ENCODE measurements around the gene LIPT1.
"Not testable (repeated sequence)": the region's sequence is repeated elsewhere in the genome, so short reads cannot be mapped to it uniquely, and the experiment has no call there.

LIPT1 gene

DNA sequence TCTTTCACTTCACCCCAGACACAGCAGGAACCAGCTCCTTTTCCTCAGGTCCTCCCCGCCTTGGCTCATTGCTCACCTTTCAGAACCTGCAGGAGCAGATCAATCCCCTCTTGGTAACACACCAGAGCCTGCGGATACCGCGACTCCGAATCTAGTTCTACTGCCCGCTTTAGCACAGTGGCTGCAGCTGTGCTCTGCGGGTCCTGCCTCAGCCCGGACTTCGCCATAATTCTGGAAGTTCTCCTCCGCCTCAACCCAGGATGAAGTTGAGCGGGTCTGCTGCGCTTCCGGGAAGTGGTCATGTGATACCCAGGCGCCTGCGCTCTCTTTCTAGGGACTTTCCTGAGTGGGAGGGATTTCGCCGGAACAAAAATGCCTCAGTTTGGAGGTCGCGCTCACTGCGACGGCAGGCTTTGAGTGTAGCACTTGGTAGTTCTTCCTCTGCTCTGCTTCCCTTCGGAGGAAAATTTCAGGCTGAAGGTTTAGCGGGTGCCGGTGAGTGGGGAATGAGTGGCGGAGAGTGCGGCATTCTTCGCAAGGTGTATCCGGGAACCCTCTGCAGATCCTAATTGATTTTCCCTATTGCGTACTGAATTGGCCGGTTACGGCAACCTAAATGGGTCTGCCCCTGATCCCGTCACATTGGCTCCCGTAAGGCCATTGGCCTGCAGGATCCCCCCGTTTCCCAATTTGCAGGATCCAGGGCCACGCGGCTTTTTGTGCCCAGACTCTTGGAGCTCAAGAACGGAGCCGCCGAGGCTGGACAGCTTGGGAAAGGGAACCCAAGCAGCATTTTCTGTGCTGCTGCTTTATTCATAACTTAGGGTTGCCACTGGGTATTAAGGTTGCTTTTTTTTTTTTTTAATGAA, 26.2 kb downstream of the LIPT1 start, which contains the start of the genes MITD1 and MRPL30:
Gene MITD1, minus strand, starts transcription at position 304 of the 869 bp plus-strand sequence. Its CDS starts 77 bp downstream, at position 227.
Gene MRPL30, plus strand, starts transcription at position 430 of the 869 bp plus-strand sequence. CDS start 5,020 bp downstream, outside the sequence.
- DNase-seq = peak; percentile 88

DNA sequence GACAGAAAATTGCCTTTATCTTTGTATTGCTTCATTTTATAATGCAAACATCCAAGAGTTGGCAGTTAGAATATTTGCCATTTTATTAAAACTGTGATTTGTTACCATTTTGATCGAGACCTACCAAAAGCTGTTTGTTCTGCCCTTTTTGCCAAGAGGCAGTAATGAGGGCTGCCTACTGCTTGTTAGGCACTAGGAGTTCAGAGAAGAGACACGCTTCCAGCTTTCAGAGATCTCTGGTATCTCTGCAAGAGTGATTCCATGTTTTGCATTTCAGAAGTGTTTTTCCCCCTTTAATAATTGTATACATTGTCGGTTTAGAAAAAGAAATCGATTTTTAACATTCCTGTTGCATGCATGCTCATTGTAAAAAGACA, 26.8 kb downstream of the LIPT1 start:
- no peak for DNase-seq

DNA sequence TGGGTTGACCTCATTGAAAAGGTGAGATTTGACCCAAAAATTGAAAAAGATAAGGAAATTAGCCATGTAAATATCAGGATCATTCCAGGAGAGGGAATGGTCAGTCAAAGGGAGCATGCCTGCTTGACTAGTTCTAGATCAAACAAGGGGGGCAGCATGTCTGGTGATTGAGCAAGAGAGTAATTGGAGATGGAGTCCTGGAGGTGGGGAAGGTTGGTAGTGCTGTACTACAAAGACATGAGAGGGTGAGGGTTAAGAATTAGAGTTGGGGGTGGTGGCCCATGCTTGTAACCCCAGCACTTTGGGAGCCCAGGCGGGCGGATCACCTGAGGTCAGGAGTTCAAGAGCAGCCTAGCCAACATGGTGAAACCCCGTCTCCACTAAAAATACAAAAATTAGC, 28.3 kb downstream of the LIPT1 start:
- no peak for DNase-seq

DNA sequence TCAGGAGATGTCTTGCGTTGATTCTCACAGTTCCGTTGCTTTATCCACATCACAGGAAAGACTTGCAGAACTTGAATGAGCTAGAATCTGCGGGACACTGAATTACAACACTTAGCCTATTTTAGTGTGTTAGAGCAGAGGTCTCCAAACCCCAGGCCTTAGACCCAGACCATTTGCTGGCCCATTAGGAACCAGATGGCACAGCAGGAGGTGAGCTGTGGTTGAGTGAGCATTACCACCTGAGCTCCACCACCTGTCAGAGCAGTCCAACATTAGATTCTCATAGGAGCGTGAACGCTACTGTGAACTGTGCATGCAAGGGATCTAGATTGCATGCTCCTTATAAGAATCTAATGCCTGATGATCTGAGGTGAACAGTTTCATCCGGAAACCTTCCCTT, 30.0 kb downstream of the LIPT1 start:
- no peak for DNase-seq

DNA sequence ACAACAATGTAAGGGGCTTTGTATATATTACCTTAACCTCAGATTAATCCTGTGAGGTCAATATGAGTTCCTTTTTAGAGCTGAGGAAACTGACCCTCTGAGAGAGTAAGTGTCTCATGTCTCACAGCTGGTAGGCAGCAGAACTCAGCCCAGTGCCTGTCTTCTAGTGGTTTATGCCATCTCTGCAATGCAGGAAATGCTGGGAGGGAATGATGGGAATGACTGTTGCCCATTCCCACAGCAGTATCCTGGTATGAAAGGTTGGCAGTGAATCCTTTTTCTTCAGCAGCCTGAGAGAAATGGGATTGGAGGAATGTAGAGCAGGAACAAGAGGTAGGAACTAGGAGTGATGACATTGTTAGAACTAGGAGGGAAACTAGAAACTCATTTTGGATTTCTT, 32.2 kb downstream of the LIPT1 start:
- DNase-seq = peak; percentile 28

DNA sequence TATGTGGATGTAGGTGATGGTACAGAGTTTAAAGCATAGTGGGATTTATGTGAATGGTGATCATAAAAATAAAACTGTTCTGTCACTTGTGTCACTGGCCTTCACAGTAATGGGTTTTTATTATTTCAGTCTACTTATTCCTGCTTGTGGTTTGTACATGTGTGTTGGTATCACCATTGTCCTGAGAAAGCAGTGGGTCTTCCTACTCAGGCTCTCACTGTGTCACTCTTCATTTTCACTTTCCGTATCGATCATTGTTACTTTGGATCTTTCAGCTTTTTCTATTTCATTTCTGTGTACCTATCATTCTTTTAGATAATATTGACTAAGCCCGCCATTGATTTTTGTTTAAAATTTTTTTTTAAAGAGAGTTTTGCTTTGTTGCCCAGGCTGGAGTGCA, 33.6 kb downstream of the LIPT1 start:
- no peak for DNase-seq

DNA sequence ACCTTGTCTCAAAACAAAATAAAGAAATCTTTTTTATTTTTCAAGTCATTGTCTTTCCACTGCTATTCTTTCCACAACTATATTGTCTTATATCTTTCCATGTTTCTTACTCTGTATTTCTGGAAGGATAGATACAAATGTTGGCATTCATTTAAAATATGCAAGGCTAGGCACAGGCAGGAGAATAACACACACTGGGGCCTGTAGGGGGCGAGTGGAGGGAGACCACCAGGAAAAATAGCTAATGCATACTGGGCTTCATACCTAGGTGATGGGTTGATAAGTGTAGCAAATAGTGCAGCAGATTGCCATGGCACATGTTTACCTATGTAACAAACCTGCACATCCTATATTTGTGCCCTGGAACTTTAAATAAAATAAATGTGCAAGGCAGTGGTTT, 35.8 kb downstream of the LIPT1 start:
- DNase-seq = no peak

DNA sequence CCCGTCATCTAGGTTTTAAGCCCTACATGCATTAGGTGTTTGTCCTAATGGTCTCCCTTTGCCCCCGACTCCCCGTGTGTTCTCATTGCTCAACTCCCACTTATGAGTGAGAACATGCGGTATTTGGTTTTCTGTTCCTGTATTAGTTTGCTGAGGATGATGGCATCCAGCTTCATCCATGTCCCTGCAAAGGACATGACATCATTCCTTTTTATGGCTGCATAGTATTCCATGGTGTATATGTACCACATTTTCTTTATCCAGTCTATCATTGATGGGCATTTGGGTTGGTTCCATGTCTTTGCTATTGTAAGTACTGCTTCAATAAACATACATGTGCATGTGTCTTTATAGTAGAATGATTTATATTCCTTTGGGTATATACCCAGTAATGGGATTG, 37.6 kb downstream of the LIPT1 start:
- not testable (repeated sequence) for DNase-seq

DNA sequence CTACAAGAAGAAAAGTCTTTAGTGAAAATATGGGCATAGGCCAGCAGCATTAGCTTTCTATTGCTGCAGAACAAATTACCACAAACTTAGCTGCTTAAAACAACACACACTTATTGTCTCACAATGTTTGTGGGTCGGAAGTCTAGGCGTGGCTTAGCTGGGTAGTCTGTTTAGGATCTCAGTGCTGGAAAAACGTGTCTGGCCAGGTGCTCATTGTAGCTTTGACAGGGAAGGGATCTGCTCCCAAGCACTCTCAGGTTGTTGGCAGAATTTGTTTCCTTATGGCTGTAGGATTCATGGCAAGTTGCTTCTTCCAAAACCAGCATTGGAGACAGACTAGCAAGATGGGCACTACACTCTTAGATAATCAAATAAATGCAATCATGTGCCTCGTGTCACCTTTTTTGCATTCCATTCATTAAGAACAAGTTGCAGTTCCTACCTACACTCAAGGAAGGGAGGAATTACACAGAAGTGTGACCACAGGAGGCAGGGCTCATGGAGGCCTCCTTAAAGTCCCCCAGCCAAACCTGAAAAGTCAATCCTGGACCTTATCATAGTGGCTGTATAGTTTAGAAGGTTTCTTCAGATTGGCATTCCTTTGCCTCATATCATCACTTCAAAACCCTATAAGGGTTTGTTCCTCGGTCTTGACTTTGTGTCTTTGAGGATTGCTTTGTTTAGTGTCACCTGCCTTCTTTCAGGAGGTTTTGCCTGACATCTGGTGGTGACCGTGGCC, 43.5 kb downstream of the LIPT1 start:
- DNase-seq = no peak

DNA sequence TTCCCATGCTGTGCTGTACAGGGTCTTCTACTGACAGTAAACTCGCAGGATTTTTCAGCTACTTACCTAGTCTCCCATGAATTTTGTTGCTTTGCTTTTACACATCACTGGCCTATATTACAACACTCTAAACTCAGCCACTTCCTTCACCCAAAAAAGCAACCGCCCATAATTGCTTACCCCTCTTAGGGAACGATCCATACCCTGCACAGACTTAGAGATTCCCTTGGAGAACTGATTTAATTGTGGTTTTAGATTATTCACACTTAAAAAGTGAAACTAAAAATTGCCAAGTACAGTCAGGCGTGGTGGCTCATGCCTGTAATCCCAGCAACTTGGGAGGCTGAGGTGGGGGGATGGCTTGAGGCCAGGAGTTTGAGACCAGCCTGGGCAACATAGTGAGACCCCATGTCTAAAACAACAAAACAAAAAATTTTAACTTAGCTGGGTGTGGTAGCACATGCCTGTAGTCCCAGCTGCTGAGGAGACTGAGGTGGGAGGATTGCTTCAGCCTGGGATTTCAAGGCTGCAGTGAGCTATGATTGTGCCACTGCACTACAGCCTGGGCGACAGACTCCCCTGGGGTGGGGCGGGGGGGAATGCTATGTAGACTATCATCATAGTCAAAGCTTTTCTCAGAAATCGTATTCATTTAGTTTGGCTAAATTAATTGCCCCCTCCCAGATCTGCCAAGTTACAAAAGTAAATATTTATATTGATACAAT, 45.5 kb downstream of the LIPT1 start:
- DNase-seq = no peak

DNA sequence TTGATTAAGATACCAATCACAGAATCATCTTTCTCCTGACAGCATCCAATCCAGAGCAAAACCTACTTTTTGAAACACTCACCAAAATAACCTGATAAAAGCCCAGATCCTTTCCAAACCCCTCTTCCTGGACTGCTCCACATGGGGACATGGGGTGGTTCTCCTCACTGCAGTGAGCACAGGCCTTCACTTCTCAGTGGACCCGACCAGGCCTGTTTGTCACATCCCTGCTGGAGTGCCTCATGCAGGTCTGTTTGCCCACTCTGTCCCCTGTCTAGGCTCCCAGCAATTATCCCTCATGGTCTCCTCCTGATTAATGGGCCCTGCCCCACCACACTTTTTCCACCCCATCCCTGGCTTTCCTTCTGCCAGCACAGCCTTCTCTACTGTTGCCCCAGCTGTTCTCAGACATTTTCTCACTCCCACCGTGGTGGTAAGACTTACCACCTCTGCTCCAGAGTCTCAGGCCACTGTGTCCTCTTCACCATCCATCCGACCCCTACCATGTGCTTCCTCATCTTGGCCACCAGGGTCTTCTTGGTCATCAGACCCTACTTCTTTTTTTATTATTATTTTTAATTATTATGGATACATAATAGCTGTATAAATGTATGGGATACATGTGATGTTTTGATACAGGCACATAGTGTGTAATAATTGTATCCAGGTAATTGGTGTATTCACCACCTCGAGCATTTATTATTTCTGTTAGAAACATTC, 47.4 kb downstream of the LIPT1 start:
- DNase-seq = no peak

DNA sequence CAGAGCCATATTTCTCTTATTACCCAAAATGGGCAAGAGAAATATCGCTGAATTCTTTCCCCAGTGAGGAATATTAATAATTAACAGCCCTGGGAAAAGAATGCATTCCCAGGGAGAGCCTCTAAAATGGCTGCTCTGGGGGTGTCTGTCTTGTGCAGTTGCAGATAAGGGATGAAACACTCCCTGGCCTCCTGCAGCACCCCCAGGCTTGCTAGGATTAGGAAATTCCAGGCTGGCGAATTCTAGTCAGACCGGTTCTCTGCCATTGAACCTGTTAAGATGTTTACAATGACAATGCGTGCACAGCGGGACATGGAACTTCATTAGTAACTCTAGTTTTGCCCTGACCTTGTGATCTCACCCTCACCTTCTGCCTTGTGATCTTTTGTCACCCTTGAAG, 50.7 kb downstream of the LIPT1 start:
- DNase-seq = no peak
